GM21367 (cell line): Measurements from ENCODE around the gene PDZRN4.
"Not testable (repeated sequence)": the region's sequence is repeated elsewhere in the genome, so short reads cannot be mapped to it uniquely, and the experiment has no call there.

ENCODE experiments used
- ATAC-seq: cut with Tn5 transposase; IDR thresholded peaks from one replicate; pipeline ENCODE4 v1.9.1; 2021; ENCODE audit not compliant: unreplicated experiment

Gene PDZRN4

DNA sequence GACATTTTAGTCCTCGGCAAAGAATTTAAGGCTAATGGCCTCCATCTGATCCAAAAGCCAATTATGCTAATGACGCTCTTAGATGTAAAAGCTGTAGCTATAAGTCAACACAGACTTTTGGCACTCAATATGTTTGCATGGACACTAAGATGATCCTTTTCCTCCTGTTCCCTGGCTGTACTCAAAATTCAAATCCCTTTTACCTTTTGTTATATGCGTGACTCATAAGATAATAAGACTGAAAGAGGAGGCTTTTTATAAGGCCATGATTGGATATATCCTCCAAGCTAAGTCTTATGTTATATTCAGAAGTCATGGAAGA is 89.8 kb downstream of the PDZRN4 start:
- ATAC-seq, result no peak

DNA sequence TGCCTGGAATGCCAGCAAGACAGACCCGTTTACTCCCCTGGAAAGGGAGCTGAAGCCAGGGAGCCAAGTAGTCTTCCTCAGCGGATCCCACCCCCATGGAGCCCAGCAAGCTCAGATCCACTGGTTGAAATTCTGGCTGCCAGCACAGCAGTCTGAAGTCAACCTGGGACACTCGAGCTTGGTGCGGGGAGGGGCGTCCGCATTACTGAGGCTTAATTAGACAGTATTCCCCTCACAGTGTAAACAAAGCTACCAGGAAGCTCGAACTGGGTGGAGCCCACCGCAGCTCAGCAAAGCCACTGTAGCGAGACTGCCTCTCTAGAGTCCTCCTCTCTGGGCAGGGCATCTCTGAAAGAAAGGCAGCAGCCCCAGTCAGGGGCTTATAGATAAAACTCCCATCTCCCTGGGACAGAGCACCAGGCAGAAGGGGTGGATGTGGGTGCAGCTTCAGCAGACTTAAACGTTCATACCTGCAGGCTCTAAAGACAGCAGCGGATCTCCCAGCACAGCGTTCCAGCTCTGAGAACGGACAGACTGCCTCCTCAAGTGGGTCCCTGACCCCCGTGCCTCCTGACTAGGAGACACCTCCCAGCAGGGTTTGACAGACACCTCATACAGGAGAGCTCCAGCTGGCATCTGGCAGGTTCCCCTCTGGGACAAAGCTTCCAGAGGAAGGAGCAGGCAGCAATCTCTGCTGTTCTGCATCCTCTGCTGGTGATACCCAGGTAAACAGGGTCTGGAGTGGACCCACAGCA is 92.4 kb downstream of the PDZRN4 start:
- ATAC-seq, result not testable (repeated sequence)

DNA sequence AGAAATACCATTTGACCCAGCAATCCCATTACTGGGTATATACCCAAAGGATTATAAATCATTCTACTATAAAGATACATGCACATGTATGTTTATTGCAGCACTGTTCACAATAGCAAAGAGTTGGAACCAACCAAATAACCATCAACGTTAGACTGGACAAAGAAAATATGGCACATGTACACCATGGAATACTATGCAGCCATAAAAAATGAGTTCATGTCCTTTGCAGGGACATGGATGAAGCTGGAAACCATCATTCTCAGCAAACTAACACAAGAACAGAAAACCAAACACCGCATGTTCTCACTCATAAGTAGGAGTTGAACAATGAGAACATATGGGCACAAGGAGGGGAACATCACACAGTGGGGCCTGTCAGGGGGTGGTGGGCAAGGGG is 97.3 kb downstream of the PDZRN4 start:
- not testable (repeated sequence) for ATAC-seq

DNA sequence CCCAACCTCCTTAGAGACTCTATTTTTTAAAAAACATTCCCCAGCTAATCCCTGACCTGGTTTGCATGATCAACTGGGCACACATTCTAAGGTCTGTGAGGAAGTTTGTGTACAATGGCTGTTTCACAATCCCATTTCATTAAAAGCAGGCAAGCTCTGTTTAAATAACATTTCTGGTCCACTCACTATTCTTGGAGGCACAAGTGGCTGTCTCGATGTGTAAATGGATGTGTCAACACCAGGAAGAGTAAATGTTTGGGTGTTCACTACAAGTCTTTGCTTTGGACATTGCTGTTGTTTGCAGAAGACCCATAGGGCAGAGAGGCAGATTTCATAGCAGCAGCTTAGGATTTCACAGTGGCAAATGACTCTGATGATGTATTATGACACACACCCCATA is 98.3 kb downstream of the PDZRN4 start:
- ATAC-seq, result no peak

DNA sequence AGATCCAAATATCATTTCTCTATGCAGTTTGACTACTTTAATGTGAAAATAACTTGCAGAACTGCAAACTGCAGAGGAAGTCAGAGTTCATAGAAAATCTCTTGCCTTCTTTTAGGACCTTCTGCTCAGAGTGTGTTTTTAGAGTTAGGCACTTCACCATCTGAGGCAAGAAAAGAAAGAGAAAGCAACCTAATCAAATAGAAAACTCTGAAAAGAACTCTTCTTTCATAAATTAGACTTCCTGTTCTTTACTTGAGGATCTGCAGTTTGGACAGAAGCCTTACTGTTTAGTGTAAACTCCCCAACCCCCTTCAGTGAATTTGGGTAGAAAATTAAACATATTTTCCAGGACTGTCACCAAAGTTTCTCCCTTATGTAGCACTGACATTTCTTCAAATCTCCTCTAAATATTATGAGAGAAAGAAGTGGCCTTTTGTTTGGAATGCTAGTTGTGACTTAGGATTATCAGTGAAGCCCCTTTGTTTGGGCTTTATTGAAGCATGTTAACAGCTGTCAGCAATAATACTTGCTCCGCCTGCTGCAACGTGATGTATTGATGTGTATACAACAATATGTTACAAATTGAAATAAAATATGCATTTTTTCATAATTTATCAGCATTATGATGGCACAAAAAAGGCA is 99.5 kb downstream of the PDZRN4 start:
- ATAC-seq, result no peak

DNA sequence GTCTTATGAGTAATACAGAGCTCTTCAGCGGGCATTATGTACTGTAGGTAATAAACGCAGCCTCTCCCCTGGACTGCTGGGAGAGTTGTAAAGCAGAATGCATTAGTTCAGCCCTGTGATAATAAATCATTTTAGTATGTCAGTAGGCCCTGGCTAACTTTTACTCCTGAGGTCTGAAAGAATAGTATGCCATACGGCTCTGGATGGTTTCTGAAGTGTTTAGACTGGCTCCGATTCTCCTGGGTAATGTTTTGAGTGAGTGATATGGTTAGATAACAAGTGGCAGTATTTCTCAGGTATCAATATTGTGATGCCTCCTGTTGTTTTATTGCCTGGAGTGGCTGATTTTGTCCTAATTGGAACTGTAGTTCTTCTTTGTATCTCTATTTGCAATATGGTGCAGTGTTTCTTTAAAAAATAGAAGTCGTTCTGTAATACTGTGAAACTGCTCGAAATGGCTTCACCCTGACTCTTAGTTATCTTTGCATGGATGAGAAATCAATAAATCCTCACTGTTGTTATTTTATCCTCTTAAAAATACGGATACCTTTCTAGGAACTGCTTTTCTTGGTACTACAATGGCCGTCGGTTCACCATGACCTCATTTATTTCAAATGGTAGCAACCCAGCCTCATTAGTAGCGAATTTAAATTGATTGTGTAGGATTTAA is 100.2 kb downstream of the PDZRN4 start:
- ATAC-seq, result no peak

DNA sequence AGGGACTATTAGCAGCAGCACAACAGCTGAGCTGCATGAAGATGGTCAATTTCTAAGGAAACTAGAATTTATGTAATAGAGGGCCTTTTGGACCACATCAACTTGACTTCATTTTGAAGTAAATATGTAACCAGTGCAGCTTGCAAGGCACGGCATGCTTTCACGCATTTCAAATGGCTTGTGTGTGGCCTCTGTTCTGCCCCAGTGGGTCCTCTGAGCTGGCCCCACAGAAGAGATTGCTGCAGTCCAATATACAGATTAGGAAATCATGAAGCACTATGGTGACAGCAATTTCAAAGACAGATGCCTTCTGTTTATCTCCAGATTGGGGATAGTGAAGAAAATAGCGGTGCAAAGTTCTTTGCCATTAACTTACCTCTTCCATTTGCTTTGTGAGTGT is 101.4 kb downstream of the PDZRN4 start:
- no peak for ATAC-seq

DNA sequence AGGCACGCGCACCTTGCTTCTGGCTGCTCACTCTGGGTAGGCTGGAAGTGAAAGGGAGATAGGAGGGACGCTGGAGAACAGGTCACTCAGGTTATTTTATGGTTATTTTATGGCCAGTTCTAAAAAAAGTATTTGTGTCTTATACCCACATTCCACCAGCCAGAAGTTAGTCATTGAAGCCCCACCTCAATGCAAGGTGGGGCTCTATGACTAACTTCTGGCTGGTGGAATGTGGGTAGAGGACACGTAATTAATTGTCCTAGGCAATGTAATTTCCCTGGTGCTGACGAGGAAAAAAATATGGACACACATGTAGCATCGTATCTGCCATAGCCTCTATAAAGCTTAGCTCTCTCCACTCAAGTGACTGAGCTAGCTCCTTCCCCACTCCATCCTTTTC is 104.9 kb downstream of the PDZRN4 start:
- ATAC-seq, result no peak

DNA sequence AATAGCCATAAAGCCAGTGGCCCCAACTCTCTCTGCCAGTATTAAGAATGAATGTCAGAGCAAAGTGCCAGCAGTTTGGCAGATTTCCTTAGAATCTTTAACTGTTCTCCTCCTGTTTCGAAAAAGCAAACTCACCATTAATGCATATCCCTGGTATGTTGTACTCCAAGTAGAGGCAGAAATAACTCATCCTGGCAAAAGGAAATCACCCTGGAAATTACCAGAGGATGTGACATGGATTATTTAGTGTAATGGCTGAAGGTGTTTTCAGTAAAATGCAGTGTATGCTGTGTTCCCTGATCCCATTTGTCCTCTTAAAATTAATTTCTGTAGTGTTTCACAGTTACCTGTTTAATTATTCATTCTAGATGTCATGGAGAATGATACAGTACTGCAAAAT is 105.3 kb downstream of the PDZRN4 start:
- no peak for ATAC-seq

DNA sequence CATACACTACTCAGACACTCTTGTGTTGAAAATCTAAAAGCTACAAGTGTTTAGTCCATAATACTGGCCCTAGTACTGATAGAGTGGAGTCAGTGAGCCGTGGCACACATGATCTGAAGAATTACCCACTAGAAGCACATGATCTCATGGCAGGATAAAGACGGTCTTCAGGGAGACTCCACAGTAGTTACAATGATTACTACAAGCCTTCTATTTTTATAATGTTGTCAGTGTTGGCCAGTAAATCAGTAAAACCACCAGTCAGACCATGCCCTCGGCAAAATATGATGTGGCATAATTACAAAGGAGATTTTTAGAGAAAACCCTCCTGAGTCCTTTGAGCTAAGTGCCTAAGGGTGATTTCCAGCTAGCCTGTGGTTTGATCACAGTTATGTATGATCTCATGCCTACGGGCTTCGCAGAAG is 114.9 kb downstream of the PDZRN4 start:
- ATAC-seq, result no peak

DNA sequence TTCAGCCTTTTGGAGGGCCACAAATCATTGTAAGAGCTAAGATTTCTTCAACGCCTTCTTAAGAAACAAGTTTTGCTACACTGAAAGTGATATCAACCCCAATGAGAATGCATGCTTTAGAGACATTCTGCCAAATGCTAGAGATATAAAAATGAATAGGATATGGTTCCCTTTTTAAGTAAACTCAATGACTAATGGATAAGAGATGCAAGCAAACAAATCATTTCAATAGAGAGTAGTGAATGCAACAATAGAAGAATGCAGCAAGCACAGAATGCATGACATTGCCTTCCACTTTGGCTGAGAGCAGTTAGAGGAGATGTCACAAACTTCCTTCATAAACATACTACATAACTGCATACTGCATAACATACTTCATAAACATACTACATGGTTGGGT is 116.4 kb downstream of the PDZRN4 start:
- ATAC-seq, result no peak

DNA sequence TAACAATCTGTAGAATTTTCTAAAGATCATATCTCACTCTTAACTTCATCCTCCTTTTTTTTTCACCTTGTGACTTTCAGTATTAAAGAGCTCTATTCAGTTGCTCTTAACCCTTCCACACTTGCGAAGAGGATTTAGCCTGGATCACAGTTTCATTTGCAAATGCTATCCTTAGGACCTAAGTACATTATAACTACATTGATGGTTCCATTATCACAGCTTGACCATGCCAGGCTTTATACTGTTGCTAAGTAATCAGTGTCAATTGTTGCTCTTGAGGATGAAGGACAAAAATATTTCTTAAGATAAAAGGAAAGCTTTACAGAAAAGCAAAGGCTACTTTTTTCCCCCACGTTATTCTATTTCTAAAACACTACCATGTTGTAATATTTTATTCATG is 122.2 kb downstream of the PDZRN4 start:
- no peak for ATAC-seq

DNA sequence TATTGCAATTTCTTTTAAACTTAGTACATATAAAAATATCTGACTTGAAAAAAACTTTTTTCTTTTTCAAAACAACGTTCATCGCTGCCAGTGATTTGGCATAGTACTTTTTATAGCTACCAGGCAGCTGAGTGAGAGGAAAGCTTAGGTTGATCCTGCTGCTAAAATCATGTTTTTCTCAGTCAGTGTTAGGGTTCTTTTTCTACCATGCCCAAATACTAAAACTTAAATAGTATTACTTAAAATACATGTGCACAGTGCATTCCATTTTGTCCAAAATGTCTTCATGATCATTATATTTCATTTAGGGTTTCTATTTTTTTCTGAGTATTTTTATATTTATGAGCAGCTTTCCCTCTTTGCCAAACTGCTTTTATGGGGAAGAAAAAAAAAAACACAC is 123.8 kb downstream of the PDZRN4 start:
- ATAC-seq, result no peak

DNA sequence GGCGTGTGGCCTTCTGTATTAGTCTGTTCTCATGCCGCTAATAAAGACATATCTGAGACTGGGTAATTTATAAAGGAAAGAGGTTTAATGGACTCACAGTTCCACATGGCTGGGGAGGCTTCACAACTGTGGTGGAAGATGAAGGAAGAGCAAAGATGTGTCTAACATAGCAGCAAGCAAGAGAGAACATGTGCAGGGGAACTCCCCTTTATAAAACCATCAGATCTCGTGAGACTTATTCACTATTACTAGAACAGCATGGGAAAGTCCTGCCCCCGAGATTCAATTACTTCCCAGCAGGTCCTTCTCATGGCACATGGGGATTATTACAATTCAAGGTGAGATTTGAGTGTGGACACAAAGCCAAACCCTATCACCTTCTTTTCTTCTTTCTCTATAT is 124.3 kb downstream of the PDZRN4 start:
- not testable (repeated sequence) for ATAC-seq

DNA sequence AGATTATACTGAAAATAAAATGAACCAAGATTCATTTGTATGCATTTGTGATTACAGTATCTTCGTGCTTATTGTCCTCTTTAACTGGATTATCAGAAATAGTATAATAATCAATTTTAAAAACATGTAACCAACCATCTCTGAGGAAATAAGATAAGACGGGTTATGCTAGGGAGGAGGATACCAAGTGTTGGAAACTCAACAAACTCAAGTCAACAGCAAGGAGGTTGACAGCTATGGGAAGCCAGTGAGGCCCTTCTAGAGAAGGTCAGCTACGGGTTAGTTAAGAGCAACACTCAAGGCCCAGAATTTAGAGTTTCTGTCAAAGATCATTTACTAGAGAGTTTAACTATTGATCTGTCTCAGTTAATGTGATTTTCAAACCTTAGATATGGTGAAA is 137.2 kb downstream of the PDZRN4 start:
- no peak for ATAC-seq

DNA sequence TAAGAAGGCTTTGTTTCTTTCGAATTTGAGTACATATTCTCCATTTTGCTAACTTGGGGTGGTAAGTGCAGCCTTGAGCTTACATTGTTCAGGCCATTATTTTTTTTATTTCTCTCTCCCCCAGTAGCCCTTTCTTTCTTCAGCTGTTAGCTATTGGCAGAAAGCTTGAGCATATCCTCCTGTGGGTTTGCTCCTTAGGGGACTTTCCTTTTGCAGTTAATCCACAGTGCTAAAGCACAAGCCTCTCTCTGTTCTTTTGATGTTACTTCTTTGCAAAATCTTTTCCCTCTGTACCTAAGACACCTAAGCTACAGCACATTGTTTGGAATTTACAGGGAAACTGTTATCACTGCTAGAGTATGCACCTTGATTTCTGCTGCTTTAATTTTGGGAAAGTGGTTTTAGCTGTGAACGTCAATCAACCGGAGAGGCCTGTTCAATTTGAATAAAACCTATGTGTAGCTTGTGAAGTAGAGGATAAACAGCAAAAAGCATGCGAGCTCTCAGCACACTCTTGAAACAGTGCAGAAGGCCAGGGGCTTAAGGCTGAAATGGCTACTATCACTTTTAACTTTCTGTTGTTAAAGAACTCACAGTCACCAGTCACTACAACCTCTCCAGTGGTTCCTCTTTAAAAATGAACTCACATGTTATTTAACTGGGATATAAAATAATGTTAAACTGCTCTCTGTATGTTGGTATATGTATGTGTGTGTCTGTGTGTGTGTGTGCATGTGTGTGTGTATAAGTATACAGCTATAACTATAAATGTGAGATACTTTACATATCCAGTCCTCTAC is 139.2 kb downstream of the PDZRN4 start:
- no peak for ATAC-seq

DNA sequence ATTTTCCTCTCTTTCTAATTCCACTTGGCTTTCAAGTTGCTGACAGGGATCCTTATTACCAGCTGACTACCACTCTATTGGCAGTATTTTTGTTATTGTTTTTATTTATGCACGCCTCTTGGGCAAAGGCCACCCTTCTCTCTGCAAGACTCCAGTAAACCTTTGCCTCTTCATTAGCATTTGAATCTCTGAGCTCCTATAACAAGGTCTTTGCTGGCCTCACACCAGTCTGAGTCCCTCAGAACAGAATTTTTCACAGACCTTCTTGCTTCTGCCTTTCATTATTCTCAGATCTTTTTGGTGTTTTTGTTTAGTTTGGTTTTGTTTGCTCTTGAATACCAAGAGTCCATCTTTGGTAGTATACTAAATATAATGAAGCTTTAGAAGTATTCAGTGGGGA is 145.9 kb downstream of the PDZRN4 start:
- ATAC-seq, result no peak

DNA sequence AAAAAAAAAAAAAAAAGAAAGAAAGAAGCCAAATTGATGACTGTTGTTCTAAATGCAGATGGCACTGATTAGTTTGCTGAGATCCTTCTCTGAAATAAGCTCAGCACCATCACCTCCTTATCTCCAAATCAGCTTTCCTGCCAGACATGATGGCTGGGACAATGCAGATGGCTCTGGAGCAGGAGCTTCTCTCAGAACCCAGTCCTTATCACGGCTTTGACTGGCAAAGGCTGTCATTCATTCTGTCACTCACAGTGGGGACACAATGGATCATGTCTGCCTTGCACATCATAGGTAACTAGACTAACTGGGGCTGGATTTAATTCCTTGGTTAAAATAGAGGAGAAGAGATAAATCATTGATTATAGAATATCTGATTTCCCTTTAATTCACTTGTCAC is 146.3 kb downstream of the PDZRN4 start:
- ATAC-seq, result no peak

DNA sequence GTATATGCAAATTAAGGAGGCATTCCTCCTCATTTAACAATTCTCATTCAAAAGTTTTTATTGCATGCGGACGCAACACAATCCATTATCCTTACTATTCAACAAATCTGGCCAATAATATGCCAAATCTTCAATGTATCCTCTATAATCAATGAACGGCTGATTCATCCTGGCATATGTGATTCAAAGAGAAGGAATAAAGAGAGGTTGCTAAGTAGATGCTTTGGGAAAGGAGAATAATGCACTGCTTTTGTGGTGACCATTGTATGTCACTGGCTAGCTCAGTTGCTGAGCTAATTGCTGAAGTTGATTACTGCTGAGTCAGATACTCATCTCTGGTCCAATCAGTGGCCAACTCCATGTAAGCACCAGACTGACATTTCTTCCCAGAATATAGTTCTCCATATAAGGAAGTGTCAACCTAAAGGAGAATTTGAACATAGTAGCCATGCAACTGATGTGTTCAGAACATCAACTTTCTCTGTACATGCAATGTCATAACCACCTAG is 148.0 kb downstream of the PDZRN4 start:
- ATAC-seq, result no peak

DNA sequence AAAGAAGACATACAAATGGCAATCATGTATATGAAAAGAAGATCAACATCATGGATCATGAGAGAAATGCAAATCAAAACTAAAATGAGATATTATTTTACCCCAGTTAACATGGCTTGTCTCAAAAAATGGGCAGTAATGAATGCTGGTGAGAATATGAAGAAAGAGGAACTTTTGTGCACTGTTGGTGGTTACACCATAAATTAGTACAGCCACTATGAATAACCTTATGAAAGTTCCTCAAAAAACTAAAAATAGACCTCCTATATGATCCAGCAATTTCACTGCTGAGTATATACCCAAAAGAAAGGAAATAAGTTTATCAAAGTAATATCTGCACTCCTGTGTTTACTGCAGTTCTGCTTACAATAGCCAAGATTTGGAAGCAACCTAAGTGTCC is 151.7 kb downstream of the PDZRN4 start:
- no peak for ATAC-seq

DNA sequence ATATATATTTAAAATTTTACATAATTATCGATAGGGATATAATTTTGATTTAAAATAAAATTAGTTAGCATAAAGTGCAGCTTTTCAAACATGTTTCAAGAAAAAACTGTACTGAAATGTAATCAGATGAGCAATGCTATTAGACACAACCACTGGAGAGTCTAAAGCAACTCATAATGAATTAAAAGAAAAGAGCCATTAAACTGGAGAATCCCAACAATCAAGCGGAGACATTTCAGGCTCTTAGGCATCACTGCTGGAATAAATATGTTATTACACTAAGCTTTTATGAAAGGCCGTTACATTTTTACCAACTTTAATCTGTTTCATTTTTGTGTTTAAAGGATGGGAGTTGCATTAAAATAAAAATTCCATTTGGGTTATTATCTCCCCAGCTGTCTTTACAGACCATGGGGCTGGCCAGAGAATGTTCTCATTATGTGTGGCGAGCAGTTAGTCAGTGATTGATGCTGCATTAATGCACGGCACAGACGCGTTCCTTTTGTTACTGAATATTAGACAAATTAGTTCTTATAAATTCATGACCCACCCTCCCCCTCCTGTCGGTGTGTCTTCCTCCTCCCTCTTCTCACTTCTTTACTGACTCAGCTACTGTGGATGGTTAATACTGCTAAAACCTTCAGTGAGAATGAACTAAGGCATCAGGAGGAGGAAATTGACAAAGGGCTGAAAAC is 156.8 kb downstream of the PDZRN4 start:
- ATAC-seq, result no peak
